B cell (primary cell): ENCODE measurements around the gene YRDC. TPM values are rescaled to one million over a fixed set of nuclear protein-coding genes. Genes with fewer than 3 reads are reported as not detected.

ENCODE experiments used
- ATAC-seq: fragments of 200-7000 bp; cut with Tn5 transposase; one replicate; pipeline ENCODE4 v1.10.0; 2021; ENCODE audit warnings: low read depth, mild to moderate bottlenecking, moderate number of reproducible peaks, moderate library complexity
- CTCF ChIA-PET: fragments of 350-600 bp; sonication (Branson Sonifier 250); formaldehyde crosslinking; loops from one replicate; lab custom pipeline; 2021; ENCODE audit warnings: antibody characterized with exemption, inconsistent platforms; lab: Charles Lee
- POLR2A ChIA-PET: fragments of 350-600 bp; sonication (Branson Sonifier 250); formaldehyde crosslinking; loops from one replicate; lab custom pipeline; 2021; ENCODE audit warnings: antibody characterized with exemption; lab: Charles Lee
- DNase-seq: peaks from one replicate; pipeline ENCODE4 v3.0.0; 2013
- H2AFZ ChIP-seq: 2 replicates; pipeline ENCODE4 v1.6.1; 2012; ENCODE audit warnings: mild to moderate bottlenecking, low read depth, low read length; ENCODE audit not compliant: insufficient read depth, poor library complexity, severe bottlenecking
- H3K27ac ChIP-seq, 2 donors: 1 replicate in 1 of 2; 2 replicates in 1 of 2; pipeline ENCODE4 v1.5.1; 2012 to 2013; ENCODE audit warnings: low read length in 2 of 2, mild to moderate bottlenecking in 2 of 2, moderate library complexity in 1 of 2
- H3K27me3 ChIP-seq, 4 experiments: fragments of 200-600 bp in 1 of 4; sonication (generic) in 1 of 4; replicated peaks in 1 of 4; 1 replicate in 2 of 4; 2 replicates in 2 of 4; pipeline versions ENCODE4 v1.6.1 to v1.7.0; 2013 to 2016; ENCODE audit warnings: low read length in 3 of 4, mild to moderate bottlenecking in 2 of 4, mixed read lengths in 1 of 4, moderate library complexity in 1 of 4; ENCODE audit not compliant: insufficient read depth in 4 of 4, control insufficient read depth in 3 of 4; ENCODE audit errors: control extremely low read depth in 1 of 4
- H3K36me3 ChIP-seq, 2 experiments: replicated peaks in 1 of 2; 1 replicate in 1 of 2; 2 replicates in 1 of 2; pipeline versions ENCODE4 v1.6.1 to v1.7.1; 2013; ENCODE audit warnings: low read length in 1 of 2; ENCODE audit not compliant: insufficient read depth in 2 of 2, control insufficient read depth in 1 of 2; ENCODE audit errors: control extremely low read depth in 1 of 2, extremely low read depth in 1 of 2
- H3K4me1 ChIP-seq, 2 donors: fragments of 200-600 bp in 1 of 2; sonication (generic) in 1 of 2; 1 replicate in 1 of 2; 2 replicates in 1 of 2; pipeline versions ENCODE4 v1.5.1 to v1.6.1; 2013 to 2017; ENCODE audit warnings: low read length in 2 of 2; ENCODE audit not compliant: control insufficient read depth in 2 of 2, insufficient read depth in 2 of 2
- H3K4me2 ChIP-seq: replicated peaks from 2 replicates; pipeline ENCODE3; 2012; ENCODE audit warnings: mild to moderate bottlenecking, low read depth, low read length; ENCODE audit not compliant: poor library complexity, severe bottlenecking
- H3K4me3 ChIP-seq, 5 experiments: fragments of 200-600 bp in 1 of 5; sonication (generic) in 1 of 5; 1 replicate in 3 of 5; 2 replicates in 2 of 5; pipeline versions ENCODE4 v1.5.1 to v1.7.0; 2011 to 2016; ENCODE audit warnings: low read length in 4 of 5, mild to moderate bottlenecking in 4 of 5, low read depth in 2 of 5, control low read depth in 1 of 5, moderate library complexity in 1 of 5; ENCODE audit not compliant: insufficient read depth in 1 of 5; ENCODE audit errors: control extremely low read depth in 1 of 5, extremely low read depth in 1 of 5
- H3K79me2 ChIP-seq: fragments of 200-600 bp; sonication (generic); one replicate; pipeline ENCODE4 v1.6.0; 2016; ENCODE audit warnings: low read length; ENCODE audit not compliant: control insufficient read depth, insufficient read depth
- H3K9ac ChIP-seq: fragments of 200-600 bp; sonication (generic); 2 replicates; pipeline ENCODE4 v1.6.1; 2017; ENCODE audit warnings: mild to moderate bottlenecking, low read length, moderate library complexity
- H3K9me3 ChIP-seq, 3 donors: one replicate each; pipeline versions ENCODE4 v1.6.1 to v1.7.1; 2013; ENCODE audit warnings: low read length in 2 of 3; ENCODE audit not compliant: control insufficient read depth in 2 of 3, insufficient read depth in 1 of 3; ENCODE audit errors: control extremely low read depth in 1 of 3
- H4K20me1 ChIP-seq: 2 replicates; pipeline ENCODE4 v1.6.0; 2012; ENCODE audit warnings: mild to moderate bottlenecking, low read length; ENCODE audit not compliant: insufficient read depth, control insufficient read depth, poor library complexity, severe bottlenecking
- H3K27ac Mint-ChIP-seq: one replicate; pipeline ENCODE4 v1.8.0; 2021; ENCODE audit warnings: mixed read lengths
- H3K27me3 Mint-ChIP-seq: one replicate; pipeline ENCODE4 v1.8.0; 2021; ENCODE audit warnings: mixed read lengths
- H3K4me1 Mint-ChIP-seq: one replicate; pipeline ENCODE4 v1.8.0; 2021; ENCODE audit warnings: mixed read lengths
- H3K4me3 Mint-ChIP-seq: one replicate; pipeline ENCODE4 v1.8.0; 2021; ENCODE audit warnings: mixed read lengths
- H3K9me3 Mint-ChIP-seq: one replicate; pipeline ENCODE4 v1.8.0; 2022; ENCODE audit warnings: mixed read lengths; ENCODE audit not compliant: insufficient read depth
- EZH2 ChIP-seq: IDR thresholded peaks from 2 replicates; pipeline ENCODE4 v1.6.1; 2012; ENCODE audit warnings: borderline replicate concordance, low read depth, mild to moderate bottlenecking, moderate library complexity, low read length; ENCODE audit not compliant: insufficient read depth, poor library complexity, severe bottlenecking
- WGBS: methylation state at CpG from one replicate; pipeline ENCODE4 v1.1.5; 2013; ENCODE audit warnings: missing lambda C conversion rate; ENCODE audit not compliant: insufficient coverage; 5-methylcytosine and 5-hydroxymethylcytosine counted together
- intact Hi-C: fragments of 100-400 bp; cut with micrococcal nuclease; formaldehyde crosslinking; loops from one replicate; pipeline ENCODE4 v1.10.0; 2022
- polyA plus RNA-seq: library from polyadenylated mRNA; depleted of rRNA; stranded (reverse); fragments of >200 nt; gene quantifications from 2 replicates; pipeline ENCODE4 v1.2.3, GENCODE V29; 2012
- total RNA-seq, 2 donors: library from RNA; stranded (reverse); fragments of 120-200 nt in 1 of 2; gene quantifications; 1 replicate in 1 of 2; 2 replicates in 1 of 2; pipeline versions ENCODE4 v1.2.3 to v1.2.4, GENCODE V29; 2013 to 2022
- TF ChIP-seq, protein P1 (sequence below): fragments of 200-600 bp; IDR thresholded peaks from one replicate; pipeline ENCODE4 v1.8.0; 2022; ENCODE audit warnings: antibody characterized with exemption, mild to moderate bottlenecking

YRDC gene
- total and polyA plus RNA-seq, 2 donors (not counting 1 experiment from before 2014, with no cell fraction given), result 12.5 to 16.7 TPM

DNA sequence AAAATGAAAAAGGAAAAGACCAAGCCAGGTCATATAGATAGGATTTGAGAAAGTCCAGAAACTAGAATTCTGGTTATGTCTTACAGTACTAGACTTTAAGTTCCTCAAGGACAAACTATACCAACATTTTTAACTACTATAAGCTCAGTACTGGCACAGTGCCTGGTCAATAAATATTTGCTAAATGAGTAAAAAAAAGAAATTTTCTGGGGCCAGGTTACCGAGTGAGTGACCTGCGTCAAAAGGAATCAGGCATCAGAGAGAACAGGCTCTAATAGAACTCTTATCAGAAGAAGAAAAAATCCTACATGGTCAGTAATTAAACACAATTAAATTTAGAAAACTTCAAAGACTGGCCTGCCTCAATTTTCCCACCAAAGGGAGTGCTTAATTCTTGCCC, 23.8 kb upstream of the YRDC start:
- no peak overlapping the region for H2AFZ ChIP-seq
- TF ChIP-seq EZH2, result no peak
- H3K4me1 ChIP-seq, result no peaks in the 10 kb centered on the region
- H3K27me3 ChIP-seq, result no peaks in the 10 kb centered on the region
- peaks cover 21 to 63% of the 10 kb centered on the region in 2 experiments for H3K36me3 ChIP-seq
- no peak overlapping the region for H3K9ac ChIP-seq
- no peak overlapping the region for H3K4me2 ChIP-seq
- no peak overlapping the region for H3K27ac Mint-ChIP-seq
- intact Hi-C loops, result no loop called here
- no peaks in the 10 kb centered on the region for H3K9me3 ChIP-seq
- no peaks in the 10 kb centered on the region for H4K20me1 ChIP-seq
- DNase-seq, result no peak
- H3K79me2 ChIP-seq, result peaks cover 5% of the 10 kb centered on the region
- H3K9me3 Mint-ChIP-seq, result no peaks in the 10 kb centered on the region
- ATAC-seq, result no peak
- H3K4me3 Mint-ChIP-seq, result no peak overlapping the region
- no peak overlapping the region for H3K4me3 ChIP-seq
- no peaks in the 10 kb centered on the region for H3K4me1 Mint-ChIP-seq
- ChIA-PET POLR2A (no interaction called here), CTCF (interaction anchor here (0.7 kb wide), 1 partner anchor 28 kb away, joined by 3 read pairs; no protein-coding TSS in a partner anchor)
- H3K27ac ChIP-seq, result no peak overlapping the region
- no peaks in the 10 kb centered on the region for H3K27me3 Mint-ChIP-seq
- WGBS, result 100% methylated on average over 2 of the region's 2 CpGs

DNA sequence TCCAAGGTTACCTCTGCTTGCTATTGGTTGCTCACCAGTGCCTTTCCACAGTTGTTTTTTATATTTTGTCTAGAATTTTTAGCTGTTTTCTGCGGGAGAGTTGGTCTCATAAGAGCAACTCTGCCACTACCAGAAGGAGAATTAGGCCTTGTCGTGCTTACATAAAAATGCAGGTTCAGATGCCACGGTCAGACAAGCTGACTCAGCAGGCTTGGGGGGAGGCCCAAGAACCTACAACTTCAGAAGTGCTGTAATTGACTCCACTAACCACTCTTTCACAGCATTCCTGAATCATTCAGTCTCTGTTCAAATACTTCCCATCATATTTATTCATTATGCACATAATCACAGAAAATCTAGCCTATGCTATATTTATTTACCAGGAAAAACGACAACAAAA, 23.1 kb upstream of the YRDC start:
- H3K27me3 Mint-ChIP-seq, result no peaks in the 10 kb centered on the region
- Histone ChIP-seq H3K4me2 (no peak overlapping the region), H3K36me3 (peaks cover 19 to 62% of the 10 kb centered on the region in 2 experiments), H3K79me2 (peaks cover 5% of the 10 kb centered on the region), H2AFZ (no peak overlapping the region), H3K9ac (no peak overlapping the region), H3K27me3 (no peaks in the 10 kb centered on the region), H3K27ac (no peak overlapping the region), H3K9me3 (no peaks in the 10 kb centered on the region), H3K4me1 (no peaks in the 10 kb centered on the region), H3K4me3 (no peak overlapping the region), H4K20me1 (no peaks in the 10 kb centered on the region)
- no peak overlapping the region for H3K4me3 Mint-ChIP-seq
- H3K27ac Mint-ChIP-seq, result no peak overlapping the region
- intact Hi-C loops, result no loop called here
- no peaks in the 10 kb centered on the region for H3K9me3 Mint-ChIP-seq
- WGBS, result 100% methylated on average over 3 of the region's 4 CpGs
- TF ChIP-seq, protein P1, sequence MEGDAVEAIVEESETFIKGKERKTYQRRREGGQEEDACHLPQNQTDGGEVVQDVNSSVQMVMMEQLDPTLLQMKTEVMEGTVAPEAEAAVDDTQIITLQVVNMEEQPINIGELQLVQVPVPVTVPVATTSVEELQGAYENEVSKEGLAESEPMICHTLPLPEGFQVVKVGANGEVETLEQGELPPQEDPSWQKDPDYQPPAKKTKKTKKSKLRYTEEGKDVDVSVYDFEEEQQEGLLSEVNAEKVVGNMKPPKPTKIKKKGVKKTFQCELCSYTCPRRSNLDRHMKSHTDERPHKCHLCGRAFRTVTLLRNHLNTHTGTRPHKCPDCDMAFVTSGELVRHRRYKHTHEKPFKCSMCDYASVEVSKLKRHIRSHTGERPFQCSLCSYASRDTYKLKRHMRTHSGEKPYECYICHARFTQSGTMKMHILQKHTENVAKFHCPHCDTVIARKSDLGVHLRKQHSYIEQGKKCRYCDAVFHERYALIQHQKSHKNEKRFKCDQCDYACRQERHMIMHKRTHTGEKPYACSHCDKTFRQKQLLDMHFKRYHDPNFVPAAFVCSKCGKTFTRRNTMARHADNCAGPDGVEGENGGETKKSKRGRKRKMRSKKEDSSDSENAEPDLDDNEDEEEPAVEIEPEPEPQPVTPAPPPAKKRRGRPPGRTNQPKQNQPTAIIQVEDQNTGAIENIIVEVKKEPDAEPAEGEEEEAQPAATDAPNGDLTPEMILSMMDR, result no peak
- no peak for TF ChIP-seq EZH2
- ATAC-seq (no peak), DNase-seq (no peak)
- no peaks in the 10 kb centered on the region for H3K4me1 Mint-ChIP-seq
- ChIA-PET POLR2A (no interaction called here), CTCF (interaction anchor here (0.7 kb wide), 1 partner anchor 29 kb away, joined by 3 read pairs; no protein-coding TSS in a partner anchor)
